GM18870 (cell line): ENCODE results near the gene SLC1A5.
"Not testable (repeated sequence)": the region's sequence is repeated elsewhere in the genome, so short reads cannot be mapped to it uniquely, and the experiment has no call there.

ENCODE experiments used
- ATAC-seq: cut with Tn5 transposase; IDR thresholded peaks from one replicate; pipeline ENCODE4 v1.9.1; 2021; ENCODE audit warnings: moderate library complexity; ENCODE audit not compliant: unreplicated experiment

The SLC1A5 gene

GRCh38 chr19:46772170-46773017 is 16.0 kb downstream of the SLC1A5 start:
- ATAC-seq, result no peak

GRCh38 chr19:46768746-46769145 is 19.6 kb downstream of the SLC1A5 start:
- ATAC-seq, result not testable (repeated sequence)

- no peak for ATAC-seq
Measured at GRCh38 chr19:46766569-46767317, 21.7 kb downstream of the SLC1A5 start.

- no peak for ATAC-seq
Measured at GRCh38 chr19:46764817-46765291, 23.5 kb downstream of the SLC1A5 start.

GRCh38 chr19:46762245-46762890 is 26.0 kb downstream of the SLC1A5 start:
- no peak for ATAC-seq

GRCh38 chr19:46761418-46761831 is 27.0 kb downstream of the SLC1A5 start:
- ATAC-seq, result no peak

- ATAC-seq, result not testable (repeated sequence)
Measured at GRCh38 chr19:46760897-46761296, 27.5 kb downstream of the SLC1A5 start.

DNA sequence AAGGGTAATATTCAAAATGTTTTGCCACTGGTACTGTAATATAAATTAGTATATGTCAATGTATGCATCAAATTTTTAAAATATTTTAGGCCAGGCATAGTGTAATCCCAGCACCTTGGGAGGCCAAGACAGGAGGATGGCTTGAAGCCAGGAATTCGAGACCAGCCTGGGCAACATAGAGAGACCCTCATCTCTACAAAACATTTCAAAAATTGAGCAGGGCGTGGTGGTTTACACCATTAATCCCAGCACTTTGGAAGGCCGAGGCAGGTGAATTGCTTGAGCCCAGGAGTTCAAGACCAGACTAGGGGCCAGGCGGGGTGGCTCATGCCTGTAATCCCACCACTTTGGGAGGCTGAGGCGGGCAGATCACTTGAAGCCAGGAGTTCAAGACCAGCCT is 28.0 kb downstream of the SLC1A5 start:
- no peak for ATAC-seq

DNA sequence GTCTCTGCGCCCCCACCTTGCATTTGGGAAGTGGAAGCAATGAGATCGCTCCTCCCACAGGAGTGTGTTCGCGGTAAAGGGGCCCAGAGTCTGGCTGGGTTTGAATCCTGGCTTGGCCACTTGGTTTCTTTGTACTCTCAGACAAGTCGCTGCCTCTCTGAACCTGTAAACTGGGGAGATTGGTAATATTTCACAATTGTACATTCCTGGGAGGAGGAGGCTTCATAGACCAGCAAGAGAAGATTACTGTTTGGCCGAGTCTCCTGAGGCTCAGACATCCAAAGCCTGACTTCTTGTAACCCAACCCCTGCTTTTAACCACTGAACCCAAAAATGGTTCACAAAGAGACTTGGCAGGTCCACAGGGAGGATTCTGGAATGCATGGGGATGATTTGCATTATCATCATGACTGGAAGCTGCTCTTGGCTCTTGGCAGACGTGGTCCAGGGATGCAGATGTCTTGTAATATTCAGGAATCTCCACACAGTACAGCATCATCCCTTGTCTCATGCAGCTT is 28.5 kb downstream of the SLC1A5 start:
- no peak for ATAC-seq

DNA sequence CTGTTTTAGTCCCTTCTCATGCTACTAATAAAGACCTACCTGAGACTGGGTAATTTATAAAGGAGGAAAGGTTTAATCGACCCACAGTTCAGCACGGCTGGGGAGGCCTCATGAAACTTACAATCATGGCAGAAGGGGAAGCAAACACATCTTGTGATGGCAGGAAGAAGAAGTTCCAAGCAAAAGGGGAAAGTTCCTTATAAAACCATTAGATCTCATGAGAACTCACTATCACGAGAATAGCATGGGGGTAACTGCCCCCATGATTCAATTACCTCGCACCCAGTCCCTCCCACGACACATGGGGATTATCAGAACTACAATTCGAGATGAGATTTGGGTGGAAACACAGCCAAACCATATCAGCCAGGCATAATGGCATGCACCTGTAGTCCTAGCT is 29.2 kb downstream of the SLC1A5 start:
- ATAC-seq, result no peak

DNA sequence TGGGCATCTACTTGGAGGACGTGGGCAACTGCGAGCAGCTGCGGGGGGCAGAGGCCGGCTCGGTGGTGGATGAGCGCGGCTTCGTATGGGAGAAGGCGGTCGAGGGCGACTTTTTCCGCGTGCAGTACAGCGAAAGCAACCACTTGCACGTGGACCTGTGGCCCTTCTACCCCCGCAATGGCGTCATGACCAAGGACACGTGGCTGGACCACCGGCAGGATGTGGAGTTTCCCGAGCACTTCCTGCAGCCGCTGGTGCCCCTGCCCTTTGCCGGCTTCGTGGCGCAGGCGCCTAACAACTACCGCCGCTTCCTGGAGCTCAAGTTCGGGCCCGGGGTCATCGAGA is 31.9 kb downstream of the SLC1A5 start:
- no peak for ATAC-seq

- ATAC-seq, result no peak
Measured at GRCh38 chr19:46755853-46756543, 32.4 kb downstream of the SLC1A5 start.

DNA sequence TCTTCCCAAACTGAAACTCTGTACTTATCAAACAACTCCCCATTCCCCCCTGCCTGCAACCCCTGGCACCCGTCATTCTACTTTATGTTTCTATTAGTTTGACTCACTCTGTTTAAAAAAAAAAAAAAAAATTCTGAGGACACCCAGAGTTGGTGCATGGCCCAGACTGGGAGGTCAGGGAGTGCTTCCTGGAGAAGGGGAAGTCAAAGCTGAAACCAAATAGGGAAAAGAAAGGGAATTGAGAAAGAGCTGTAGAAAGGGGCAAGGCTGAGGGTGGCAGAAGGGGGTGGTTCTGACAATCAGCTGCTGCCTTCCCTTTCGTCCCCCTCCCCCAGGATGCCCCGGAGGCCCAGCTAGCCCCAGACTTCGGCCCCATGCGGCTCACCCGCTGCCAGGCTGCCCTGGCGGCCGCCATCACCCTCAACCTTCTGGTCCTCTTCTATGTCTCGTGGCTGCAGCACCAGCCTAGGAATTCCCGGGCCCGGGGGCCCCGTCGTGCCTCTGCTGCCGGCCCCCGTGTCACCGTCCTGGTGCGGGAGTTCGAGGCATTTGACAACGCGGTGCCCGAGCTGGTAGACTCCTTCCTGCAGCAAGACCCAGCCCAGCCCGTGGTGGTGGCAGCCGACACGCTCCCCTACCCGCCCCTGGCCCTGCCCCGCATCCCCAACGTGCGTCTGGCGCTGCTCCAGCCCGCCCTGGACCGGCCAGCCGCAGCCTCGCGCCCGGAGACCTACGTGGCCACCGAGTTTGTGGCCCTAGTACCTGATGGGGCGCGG is 33.1 kb downstream of the SLC1A5 start:
- ATAC-seq, result no peak

DNA sequence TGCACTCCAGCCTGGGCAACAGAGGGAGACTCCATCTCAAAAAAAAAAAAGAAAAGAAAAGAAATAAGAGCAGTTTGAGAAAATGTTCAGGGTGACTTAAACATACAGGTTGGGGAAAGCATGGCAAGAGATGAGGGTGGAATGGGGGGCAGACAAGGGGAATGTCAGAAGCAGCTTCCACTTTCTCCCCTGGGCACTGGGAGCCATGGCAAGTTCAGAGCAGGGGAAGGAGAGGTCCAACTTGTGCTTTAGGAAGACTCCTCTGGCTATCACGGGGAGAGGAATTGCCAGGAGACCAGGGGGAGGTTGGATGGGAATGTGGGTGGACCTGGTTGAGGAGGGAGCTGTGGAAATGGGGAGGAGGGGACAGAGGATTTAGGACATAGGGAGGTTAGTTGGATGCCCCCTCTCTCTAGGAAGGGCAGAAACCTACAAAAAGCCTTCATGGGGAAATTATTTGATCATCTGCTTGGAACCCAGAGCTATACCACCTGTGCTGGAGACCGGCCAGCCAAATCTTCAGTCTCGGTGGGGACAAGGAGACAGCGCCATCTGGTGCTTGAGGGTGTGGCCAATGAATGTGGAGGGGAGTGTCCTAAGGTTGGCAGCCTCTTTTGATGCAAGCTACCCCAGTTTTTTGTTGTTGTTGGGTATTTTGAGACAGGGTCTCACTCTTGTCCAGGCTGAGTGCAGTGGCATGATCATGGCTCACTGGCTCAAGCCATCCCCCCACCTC is 34.8 kb downstream of the SLC1A5 start:
- no peak for ATAC-seq

DNA sequence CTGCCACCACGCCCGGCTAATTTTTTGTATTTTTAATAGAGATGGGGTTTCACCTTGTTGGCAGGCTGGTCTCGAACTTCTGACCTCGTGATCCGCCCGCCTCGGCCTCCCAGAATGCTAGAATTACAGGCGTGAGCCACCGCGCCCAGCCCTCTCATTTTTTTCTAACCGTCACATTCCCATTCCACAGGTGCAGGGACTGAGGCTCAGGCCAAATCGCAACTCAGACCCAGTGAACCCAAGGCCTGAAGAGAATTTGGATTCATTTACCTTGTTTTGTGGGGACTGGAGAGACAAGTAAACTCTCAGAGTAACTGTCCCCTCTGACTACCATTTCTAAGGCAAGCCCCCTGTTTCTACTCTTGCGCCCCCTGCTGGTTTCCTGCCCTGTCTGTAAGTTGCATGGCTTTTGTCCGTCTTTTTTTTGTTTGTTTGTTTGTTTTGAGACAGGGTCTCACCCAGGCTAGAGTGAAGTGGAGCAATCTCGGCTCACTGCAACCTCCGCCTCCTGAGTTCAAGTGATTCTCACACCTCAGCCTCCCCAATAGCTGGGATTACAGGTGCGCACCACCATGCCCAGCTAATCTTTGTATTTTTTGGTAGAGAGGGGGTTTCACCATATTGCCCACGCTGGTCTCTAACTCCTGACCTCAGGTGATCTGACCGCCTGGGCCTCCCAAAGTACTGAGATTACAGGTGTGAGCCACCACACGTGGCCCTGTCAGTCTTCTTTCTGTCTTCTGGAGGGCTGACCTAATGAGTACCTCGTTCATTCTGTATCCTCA is 39.9 kb downstream of the SLC1A5 start:
- no peak for ATAC-seq

DNA sequence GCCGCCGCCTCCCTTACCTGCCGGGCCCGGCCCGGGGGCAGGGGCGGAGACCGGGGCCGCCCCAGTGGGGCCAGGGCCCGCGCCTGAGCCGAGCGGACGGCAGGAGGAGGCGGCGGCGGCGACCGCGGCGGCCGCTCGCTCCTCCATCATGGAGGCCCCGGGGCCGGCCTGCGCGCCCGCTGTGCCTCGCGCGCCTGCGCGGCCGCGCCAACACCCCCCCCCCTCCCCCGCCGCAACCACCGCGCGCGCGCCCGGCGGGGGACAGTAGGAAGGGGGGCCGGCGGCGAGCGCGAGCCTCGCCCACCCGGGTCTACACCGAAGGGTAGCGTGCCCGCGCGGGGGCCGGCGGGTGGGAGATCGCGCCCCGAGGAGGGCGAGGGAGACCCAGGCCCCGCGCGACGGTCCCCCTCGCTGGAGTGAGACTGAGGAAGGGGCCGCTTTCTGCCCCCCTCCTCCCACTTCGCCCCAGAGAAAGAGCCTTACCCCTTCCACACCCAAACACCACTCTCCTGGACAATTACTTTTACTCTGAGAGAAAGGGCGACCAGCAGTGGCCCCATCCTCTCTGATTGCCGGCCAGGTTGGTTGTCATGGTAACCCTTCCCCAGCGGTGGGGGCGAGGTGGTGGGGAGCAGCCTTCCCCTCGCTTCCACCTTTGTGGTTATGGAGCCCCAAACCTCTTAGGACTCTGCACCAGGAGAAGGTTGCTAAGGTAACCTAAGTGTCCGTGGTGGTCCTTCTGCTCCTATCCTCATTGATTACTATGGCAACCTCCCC is 41.9 kb downstream of the SLC1A5 start, which contains the start of gene STRN4:
Gene STRN4 (minus strand): TSS at position 170 of the 777 bp plus-strand sequence. CDS start 20 bp downstream, at position 150.
- ATAC-seq, result no peak

- no peak for ATAC-seq
Measured at GRCh38 chr19:46745521-46746280, 42.7 kb downstream of the SLC1A5 start, which contains the start of gene FKRP. FKRP (plus strand) TSS chr19:46746057; CDS start chr19:46755451, 9,394 bp downstream.
